ENCODE measurements around the gene TOPAZ1.

TOPAZ1 gene

DNA sequence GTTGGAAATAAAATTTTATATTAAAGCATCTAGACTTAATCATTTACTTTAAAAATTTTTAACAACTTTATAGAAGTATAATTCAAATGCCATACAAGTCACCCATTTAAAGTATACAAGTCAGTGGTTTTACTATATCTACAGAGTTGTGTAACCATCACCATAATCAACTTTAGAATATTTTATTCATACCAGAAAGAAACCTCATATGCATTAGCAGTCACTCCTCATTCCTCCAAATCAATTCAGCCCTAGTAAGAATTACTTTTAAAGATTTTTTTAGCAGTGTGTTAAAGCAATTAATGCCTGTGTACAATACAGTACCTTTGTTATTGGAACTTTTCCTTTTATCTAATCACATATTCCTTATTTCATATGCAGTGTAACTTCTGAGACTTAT lies 82.9 kb downstream of the TOPAZ1 start:
- TF ChIP-seq, protein P1, sequence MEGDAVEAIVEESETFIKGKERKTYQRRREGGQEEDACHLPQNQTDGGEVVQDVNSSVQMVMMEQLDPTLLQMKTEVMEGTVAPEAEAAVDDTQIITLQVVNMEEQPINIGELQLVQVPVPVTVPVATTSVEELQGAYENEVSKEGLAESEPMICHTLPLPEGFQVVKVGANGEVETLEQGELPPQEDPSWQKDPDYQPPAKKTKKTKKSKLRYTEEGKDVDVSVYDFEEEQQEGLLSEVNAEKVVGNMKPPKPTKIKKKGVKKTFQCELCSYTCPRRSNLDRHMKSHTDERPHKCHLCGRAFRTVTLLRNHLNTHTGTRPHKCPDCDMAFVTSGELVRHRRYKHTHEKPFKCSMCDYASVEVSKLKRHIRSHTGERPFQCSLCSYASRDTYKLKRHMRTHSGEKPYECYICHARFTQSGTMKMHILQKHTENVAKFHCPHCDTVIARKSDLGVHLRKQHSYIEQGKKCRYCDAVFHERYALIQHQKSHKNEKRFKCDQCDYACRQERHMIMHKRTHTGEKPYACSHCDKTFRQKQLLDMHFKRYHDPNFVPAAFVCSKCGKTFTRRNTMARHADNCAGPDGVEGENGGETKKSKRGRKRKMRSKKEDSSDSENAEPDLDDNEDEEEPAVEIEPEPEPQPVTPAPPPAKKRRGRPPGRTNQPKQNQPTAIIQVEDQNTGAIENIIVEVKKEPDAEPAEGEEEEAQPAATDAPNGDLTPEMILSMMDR (IDR thresholded peaks at IDR 0.05; ENCODE audit: low read depth, low read length): no peak
- H3K4me3 ChIP-seq (ENCODE audit: low read depth, low read length): no peak overlapping the region

DNA sequence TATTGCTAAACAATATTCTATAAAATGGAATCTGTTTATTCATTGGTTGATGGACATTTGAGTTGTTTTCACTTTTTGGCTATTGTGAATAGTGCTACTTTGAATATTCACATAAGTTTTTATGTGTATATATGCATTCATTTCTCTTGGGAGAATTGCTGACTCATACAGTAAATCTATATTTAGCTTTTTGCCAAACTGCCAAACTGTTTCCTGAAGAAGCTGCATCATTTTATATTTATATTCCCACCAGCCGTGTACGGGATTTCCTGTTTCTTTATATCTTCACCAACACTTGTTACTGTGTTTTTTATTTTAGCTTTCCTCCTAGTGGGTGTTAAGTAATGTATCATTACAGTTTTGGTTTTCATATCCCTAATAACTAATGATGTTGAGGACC lies 84.3 kb downstream of the TOPAZ1 start:
- no peak overlapping the region for H3K4me3 ChIP-seq (ENCODE audit: low read depth, low read length)
- TF ChIP-seq, protein P1 (IDR thresholded peaks at IDR 0.05; ENCODE audit: low read depth, low read length): no peak

DNA sequence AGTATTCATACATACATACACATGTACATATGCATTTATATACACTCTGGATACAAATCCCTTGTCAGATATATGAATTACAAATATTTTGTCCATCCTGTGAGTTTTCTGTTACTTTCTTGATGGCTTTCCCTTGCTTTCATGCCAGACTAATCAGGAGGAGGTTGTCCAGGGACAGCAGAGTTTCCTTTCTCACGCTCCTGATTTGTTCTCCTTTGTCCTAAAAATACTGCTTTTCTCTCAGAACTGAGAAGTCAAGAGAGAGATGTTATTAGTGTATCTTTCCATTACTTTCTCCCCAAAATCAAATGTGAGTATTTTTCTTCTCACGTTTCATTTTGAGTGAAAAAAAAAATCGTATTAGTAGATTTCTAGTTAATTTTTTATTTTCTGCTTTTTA lies 84.8 kb downstream of the TOPAZ1 start:
- TF ChIP-seq, protein P1 (IDR thresholded peaks at IDR 0.05; ENCODE audit: low read depth, low read length): no peak
- no peak overlapping the region for H3K4me3 ChIP-seq (ENCODE audit: low read depth, low read length)

DNA sequence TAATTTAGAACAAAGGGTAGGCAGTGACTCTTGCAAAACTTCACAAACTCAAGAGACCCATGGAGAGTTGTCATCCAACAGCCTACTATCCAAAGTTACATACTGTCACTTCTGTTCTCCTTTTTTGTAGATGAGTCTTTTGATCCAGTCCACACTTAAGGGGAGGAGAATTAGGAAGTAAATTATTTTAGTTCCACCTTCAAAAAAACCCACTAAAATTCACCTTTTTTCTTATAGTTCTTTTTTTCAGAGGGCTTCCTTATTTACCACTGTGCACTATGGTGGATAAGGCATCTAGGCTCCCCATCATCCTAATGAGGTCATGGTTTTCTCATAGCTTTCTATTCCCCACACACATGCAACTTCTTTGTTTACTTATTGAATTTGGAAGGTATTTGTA lies 88.3 kb downstream of the TOPAZ1 start:
- TF ChIP-seq, protein P1 (IDR thresholded peaks at IDR 0.05; ENCODE audit: low read depth, low read length): no peak
- H3K4me3 ChIP-seq (ENCODE audit: low read depth, low read length): no peak overlapping the region

DNA sequence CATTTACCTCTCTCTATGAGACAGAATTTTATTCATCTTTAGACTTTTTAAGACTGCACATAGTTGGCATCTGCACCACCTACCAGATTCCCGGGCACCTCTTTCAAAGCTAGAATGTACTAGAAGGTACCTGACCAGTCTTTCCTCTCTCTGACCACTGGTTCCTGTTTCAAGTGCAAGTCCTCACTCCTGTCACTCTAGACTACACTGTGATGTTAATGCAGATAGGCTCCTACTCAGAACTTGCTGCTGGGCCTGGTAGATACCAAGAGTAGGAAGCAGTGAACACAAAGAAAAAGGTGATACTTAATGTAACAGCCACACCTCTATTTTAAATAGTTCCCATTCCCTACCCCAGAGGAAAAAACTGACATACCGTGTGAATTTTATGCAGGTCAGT lies 88.8 kb downstream of the TOPAZ1 start:
- H3K4me3 ChIP-seq (ENCODE audit: low read depth, low read length): no peak overlapping the region
- TF ChIP-seq, protein P1 (IDR thresholded peaks at IDR 0.05; ENCODE audit: low read depth, low read length): no peak

DNA sequence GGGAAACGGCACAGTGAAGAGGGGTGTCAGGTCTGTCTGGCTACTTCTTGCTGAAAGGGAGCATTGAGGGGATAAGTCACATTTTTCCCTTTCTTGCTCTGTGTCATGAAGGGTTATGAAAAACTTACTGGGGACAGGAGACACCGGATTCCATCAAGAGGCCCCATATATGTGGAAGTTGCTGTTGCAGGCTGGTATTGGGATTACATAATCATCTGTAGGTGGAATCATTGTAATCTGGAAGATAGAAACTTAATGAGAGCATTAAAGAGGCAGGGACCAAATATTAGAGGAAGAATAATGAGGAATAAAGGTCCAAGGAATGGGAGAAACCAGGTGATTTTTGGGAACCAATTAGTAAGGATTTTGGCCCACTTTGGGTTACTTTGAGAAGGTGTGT lies 92.6 kb downstream of the TOPAZ1 start:
- no peak overlapping the region for H3K4me3 ChIP-seq (ENCODE audit: low read depth, low read length)
- TF ChIP-seq, protein P1 (IDR thresholded peaks at IDR 0.05; ENCODE audit: low read depth, low read length): no peak

DNA sequence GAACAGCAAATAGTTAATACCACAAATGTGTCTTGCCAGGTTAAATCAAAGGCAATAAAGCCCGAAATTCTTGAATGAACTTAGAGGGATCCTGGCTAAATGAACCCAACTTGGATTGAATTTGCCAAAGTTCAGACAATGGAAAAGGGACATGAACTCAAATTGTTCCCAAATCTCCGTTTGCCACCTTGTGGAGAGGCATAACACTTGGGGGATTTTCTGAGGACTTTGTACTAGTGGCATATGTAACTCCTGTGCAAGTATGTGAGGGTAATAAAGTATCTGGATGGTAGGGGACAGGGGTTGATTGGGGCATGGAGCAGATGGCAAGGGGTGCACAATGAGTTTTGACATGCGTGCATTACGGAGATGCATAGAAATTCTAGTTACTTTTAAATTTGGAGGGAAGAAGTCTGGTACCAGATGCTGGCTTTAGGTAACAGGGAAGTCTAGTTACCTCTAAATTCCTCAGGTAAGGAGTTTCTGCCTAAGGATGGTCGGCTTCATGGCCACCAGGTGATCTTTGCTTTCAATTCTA lies 95.6 kb downstream of the TOPAZ1 start:
- peak overlapping the region; percentile 93 for H3K4me3 ChIP-seq (ENCODE audit: low read depth, low read length)
- TF ChIP-seq, protein P1 (IDR thresholded peaks at IDR 0.05; ENCODE audit: low read depth, low read length): no peak

Data from WI38 (cell line).